ENCODE measurements around the gene TLCD4. TPM values are rescaled to one million over a fixed set of nuclear protein-coding genes. Genes with fewer than 3 reads are reported as not detected.

TLCD4 gene
- total and polyA plus RNA-seq, 2 of the 13 experiments (the other 11 are each of a cell fraction or from before 2014, with no cell fraction given): 4.7 to 14.5 TPM

GRCh38 chr1:95116580-95117206 lies 462 bp upstream of the TLCD4 start (continued):
- TF ChIP-seq CCDC6 (CRISPR knock-in tag; IDR thresholded peaks at IDR 0.05) (0 out of 2 replicates have a peak, but pooled peaks have one; percentile 16), SCMH1 (CRISPR knock-in tag; IDR thresholded peaks at IDR 0.05; ENCODE audit: borderline replicate concordance) (no peak), SNAI1 (CRISPR knock-in tag; IDR thresholded peaks at IDR 0.05; ENCODE audit: borderline replicate concordance) (no peak), GFI1 (CRISPR knock-in tag; IDR thresholded peaks at IDR 0.05; ENCODE audit: borderline replicate concordance) (peak; percentile 70; the same call in 1 of the 2 replicates), CTCF (CRISPR knock-in tag; IDR thresholded peaks at IDR 0.05) (peak; percentile 83), ATF5 (CRISPR knock-in tag; IDR thresholded peaks at IDR 0.05; ENCODE audit: low read depth) (no peak), ZNF251 (CRISPR knock-in tag; IDR thresholded peaks at IDR 0.05) (no peak), ARID3A (IDR thresholded peaks at IDR 0.05; ENCODE audit: low read depth, low read length) (0 out of 2 replicates have a peak, but pooled peaks have one; percentile 29), MXD3 (CRISPR knock-in tag; IDR thresholded peaks at IDR 0.05) (peak; percentile 38; the same call in 1 of the 2 replicates), POLR2A (IDR thresholded peaks at IDR 0.05; ENCODE audit: insufficient read depth in 1 of 2, low read depth in 2 of 2, low read length in 2 of 2) (no peak), ZNF646 (CRISPR knock-in tag; IDR thresholded peaks at IDR 0.05) (peak; percentile 58; the same call in 1 of the 2 replicates), ZNF770 (CRISPR knock-in tag; IDR thresholded peaks at IDR 0.05) (peak; percentile 36; the same call in 1 of the 2 replicates)
